GM12892 (cell line): Measurements from ENCODE around the gene RIN3.
"Not testable (repeated sequence)": the region's sequence is repeated elsewhere in the genome, so short reads cannot be mapped to it uniquely, and the experiment has no call there.

ENCODE experiments used
- DNase-seq: peaks from one replicate; pipeline ENCODE4 v3.0.0; 2011; ENCODE audit not compliant: insufficient read length
- FAIRE-seq: peaks from 2 replicates; lab custom pipeline; 2011; peaks lifted over from hg19 to GRCh38; lab: Jason Lieb, UNC
- POLR2A ChIP-seq: IDR thresholded peaks from 2 replicates; pipeline ENCODE4 v1.6.1; 2011; ENCODE audit warnings: low read depth, low read length, control low read depth
- POLR2AphosphoS5 ChIP-seq: IDR thresholded peaks from 2 replicates; pipeline ENCODE4 v1.6.1; 2011; ENCODE audit warnings: low read depth, low read length, control low read depth
- TAF1 ChIP-seq: IDR thresholded peaks from 2 replicates; pipeline ENCODE4 v1.6.1; 2011; ENCODE audit warnings: low read depth, mild to moderate bottlenecking, control low read depth, low read length, borderline replicate concordance

RIN3 gene

DNA sequence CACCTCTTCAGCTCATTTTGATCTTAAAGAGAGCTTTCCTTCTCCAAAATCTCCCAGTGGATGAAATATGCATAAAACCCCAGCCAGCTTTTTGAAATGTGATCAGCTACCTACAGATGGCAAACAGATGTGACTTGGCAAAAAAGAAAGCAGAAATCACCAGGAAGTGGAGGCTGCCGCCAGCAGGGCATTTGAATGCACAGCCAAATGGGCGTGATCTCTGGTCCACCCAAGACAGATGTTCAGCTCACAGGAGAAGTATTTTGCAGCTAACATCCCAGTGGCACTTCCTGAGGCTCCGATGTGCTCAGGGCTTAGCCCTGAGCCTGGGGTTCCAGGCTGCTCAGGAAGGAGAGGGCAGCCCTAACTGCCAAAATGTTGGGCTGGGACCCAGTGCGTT, 156.6 kb downstream of the RIN3 start:
- TF ChIP-seq TAF1 (no peak), POLR2A (no peak), POLR2AphosphoS5 (no peak)
- FAIRE-seq = peak; percentile 79

DNA sequence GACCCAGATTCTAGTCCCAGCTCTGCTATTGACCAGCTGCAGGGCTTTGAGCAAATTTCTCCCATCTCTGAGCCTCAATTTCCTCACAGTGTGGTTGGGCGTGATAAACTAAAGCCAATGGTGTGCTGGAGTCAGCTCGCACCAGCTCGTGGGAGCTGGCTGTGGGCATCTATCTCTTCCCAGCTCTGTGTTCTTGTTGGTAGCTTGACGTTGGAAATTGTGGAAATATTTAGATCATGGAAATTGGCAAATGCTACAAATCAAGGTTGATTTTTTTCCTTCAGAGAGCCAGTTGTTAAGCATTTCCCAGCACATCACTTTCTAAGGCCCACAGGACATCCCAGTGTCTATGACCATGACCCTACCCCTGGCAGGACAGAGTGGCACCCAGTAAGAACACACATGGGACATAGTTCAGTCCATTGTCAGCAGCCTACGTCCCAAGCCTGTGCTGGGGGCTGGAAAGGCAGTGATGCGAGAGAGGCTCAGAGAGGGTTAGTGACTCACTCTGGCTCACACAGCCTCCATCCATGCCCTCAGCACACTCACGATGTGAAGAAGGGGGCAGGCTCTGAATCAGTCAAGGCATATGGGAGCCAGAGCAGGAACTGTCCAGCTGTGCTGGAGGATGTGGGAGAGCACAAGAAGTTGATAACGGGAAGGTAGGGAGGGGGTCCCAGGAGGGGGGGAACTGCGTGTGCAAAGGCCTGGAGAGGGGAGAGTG, 157.2 kb downstream of the RIN3 start:
- DNase-seq (no peak), FAIRE-seq (peak; percentile 65)
- TF ChIP-seq POLR2AphosphoS5 = no peak
- TF ChIP-seq POLR2A = no peak
- no peak for TF ChIP-seq TAF1

More for the DNA sequence above, 156.6 kb downstream of the RIN3 start:
- DNase-seq = no peak

DNA sequence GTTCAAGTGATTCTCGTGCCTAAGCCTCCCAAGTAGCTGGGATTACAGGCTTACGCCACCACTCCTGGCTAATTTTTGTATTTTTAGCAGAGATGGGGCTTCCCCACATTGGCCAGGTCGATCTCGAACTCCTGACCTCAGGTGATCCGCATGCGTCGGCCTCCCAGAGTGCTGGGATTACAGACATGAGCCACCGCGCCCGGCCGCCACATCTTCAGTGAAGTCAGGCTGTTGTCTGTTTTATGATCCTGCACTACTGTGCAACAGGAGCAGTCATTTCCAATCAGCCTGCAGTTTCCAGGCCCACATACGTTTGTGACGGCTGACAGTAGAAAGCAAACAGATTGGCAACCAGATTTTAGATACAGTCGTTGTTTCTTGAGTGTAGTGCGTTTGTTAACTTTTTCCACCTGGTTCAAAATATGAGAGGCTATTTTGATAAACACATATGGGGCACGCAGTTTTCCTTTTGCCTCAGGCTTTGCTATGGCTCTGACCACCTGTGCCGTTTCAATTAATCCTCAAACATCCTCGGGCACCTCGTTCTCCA, 160.1 kb downstream of the RIN3 start:
- no peak for FAIRE-seq
- no peak for TF ChIP-seq POLR2AphosphoS5
- no peak for TF ChIP-seq POLR2A
- no peak for TF ChIP-seq TAF1
- DNase-seq = no peak

DNA sequence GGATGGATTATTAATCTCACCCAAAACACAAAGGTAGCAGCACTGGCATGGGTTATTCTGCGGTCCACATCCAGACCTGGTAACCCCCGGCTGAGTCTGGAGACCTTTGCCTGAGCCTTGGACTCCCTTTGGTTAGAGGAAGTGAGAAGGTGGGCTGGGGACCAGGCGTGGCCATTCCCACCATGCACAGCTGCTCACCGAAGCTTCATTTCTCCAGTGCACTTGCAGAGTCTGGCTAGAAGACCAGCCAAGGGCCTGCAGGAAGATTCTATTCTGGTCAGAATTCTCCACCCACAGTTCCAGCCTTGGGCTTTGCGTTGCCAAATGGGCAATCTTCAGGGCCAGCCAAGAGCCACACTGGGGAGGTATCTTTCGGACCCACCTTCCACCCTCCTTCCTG, 161.8 kb downstream of the RIN3 start:
- no peak for DNase-seq
- no peak for TF ChIP-seq POLR2AphosphoS5
- no peak for TF ChIP-seq TAF1
- TF ChIP-seq POLR2A = no peak

DNA sequence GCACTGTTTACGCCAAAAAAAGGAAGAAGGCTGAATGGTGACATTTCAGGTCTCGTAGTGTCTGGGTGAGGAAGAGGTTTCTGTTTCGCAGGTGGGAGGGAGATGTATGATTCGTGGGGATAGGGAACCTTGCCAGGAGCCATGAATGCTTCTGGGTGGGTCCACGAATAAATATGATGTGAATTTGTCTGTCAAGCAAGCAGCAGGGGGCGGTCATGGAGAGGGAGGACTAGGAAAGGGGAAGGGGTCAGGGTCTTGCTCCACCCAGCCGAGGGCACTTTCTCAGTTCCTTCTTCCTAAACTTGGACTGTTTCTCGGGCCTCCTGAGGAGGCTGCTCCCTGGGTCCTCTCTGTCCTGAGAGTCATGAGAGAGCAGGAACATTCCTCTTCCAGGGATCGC, 162.4 kb downstream of the RIN3 start:
- DNase-seq = no peak
- TF ChIP-seq POLR2A (no peak), POLR2AphosphoS5 (no peak), TAF1 (no peak)
- FAIRE-seq = peak; percentile 95

More for the DNA sequence above, 161.8 kb downstream of the RIN3 start:
- FAIRE-seq = no peak

DNA sequence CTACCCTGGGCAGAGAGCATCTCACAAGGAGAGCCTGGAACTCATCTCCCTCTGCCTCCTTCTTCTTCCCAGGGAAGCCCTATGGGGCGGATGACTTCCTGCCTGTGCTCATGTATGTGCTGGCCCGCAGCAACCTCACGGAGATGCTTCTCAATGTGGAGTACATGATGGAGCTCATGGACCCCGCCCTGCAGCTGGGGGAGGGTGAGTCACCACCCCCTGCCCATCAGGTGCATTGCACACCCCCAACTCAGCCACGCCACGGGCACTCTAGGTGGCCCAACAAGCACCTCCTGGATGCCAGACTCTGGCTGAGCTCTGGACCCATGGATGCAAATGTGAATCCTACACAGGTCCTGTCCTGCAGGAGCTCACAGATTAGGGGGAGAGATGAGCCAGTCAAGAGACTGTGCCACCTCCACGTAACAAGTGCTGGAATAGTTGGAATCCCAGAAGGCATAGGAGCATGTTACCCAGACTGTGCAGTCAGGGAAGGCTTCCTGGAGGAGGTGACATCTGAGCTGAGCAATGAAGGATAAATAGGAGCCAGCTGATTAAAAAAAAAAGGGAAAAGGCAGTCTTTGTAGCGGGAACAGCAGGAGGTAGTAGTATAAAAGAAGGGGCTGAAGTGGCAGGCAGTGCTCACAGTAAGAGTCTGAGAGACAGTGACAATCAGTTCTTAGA, 163.0 kb downstream of the RIN3 start:
- no peak for DNase-seq
- no peak for FAIRE-seq
- TF ChIP-seq POLR2A (0 out of 2 replicates have a peak, but pooled peaks have one; percentile 15), TAF1 (no peak), POLR2AphosphoS5 (no peak)

DNA sequence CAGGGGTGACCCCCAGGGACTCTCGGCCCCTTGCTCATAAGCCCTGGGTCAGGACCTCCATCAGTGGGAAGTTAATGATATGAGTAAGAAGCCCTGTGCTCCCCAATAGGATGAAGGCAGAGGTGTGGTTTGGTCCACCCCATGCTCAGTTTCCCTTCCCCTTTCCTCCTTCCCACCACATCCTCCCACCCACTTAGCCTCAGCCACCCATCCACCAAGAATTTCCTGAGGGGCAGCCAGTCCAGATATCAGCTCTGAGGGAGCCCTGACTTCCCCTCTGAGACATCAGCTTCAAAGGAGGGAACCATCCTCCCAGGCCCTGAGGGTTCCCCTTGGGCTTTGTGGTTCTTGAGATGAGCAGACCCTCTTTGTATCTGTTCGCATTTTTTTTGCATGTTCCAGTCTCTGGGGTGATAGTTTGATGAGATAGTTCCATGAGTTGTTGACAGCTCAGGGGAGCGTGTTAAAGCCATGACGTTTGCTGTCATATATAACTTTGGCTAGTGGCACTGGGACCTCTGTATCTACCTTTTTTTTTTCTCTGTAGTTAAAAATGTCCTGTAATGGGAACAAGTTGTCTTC, 163.6 kb downstream of the RIN3 start:
- FAIRE-seq (peak; percentile 99), DNase-seq (peak; percentile 76)
- TF ChIP-seq POLR2AphosphoS5 (peak; percentile 56; the same call in 1 of the 2 replicates), TAF1 (no peak), POLR2A (0 out of 2 replicates have a peak, but pooled peaks have one; percentile 7)

DNA sequence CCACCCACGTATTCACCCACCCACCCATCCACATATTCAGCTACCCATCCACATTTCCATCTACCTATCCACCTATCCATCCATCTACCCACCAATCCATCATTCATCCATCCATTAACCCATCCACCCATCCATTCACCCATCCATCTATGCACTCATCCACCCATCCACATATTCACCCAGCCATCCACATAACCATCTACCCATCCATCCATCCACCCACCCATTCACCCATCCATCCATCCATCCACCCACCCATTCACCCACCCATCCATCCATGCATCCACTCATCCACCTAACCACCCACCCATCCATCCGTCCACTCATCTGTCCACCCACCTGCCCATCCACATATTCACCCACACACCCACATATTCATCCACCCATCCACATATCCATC, 164.4 kb downstream of the RIN3 start:
- FAIRE-seq = peak; percentile 62
- no peak for DNase-seq
- no peak for TF ChIP-seq POLR2AphosphoS5
- TF ChIP-seq TAF1 = no peak
- TF ChIP-seq POLR2A = no peak

DNA sequence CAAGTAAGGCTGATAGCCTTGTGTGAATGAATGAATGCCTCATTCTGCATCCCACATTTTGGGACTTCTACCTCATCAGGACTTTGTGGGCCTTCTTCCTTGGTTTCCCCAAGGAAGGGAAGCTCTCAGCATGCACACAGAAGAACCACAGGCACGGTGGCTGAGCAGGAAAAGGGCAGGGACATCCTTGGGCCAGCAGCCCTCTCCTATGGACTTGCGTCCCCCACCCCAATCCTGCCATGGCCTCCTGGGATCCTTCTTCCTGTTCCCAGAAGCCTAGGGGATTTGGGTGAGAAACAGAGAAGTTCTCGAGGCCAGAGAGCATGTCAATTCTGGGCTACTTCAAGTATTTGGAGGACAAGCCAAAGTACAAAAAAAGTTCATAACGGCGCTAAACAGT, 165.2 kb downstream of the RIN3 start:
- TF ChIP-seq POLR2A = no peak
- no peak for TF ChIP-seq TAF1
- no peak for TF ChIP-seq POLR2AphosphoS5
- peak; percentile 58 for FAIRE-seq

DNA sequence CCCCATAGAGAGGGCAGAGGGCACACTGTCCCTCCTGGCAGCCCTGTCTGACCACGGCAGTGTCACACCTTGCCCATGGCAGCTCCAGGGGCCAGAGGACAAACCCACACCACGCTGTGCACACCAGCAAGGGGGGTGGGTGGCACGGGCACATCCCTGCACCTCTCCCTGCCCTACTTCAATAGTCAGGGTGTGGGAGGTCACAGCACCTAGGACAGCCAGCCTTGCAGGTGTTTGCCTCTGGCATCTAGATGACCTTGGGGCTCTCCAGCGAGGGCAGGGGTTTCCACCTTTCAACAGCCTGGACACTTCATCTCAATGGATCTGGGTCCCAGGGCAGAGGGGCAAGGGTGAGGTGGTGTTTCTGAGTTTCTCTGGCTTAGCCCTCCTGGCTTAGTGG, 165.7 kb downstream of the RIN3 start:
- FAIRE-seq = no peak

More for the DNA sequence above, 165.2 kb downstream of the RIN3 start:
- no peak for DNase-seq

DNA sequence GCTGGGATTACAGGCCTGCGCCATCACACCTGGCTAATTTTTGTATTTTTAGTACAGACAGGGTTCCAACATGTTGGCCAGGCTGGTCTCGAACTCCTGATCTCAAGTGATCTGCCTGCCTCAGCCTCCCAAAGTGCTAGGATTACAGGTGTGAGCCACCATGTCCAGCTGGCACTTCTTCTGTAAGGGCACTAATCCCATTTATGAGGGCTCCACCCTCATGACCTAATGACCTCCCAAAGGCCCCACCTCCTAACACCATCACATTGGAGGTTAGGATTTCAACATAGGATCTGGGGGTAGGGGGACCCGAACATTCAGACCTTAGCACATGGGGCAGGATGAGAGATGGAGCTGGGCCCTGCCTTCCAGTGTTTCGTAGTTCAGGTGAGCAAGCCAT, 166.7 kb downstream of the RIN3 start:
- not testable (repeated sequence) for DNase-seq, FAIRE-seq

More for the DNA sequence above, 165.7 kb downstream of the RIN3 start:
- DNase-seq = no peak
- TF ChIP-seq POLR2A (no peak), TAF1 (no peak), POLR2AphosphoS5 (no peak)
